ENCODE measurements around the gene TMEM266.

The TMEM266 gene

DNA sequence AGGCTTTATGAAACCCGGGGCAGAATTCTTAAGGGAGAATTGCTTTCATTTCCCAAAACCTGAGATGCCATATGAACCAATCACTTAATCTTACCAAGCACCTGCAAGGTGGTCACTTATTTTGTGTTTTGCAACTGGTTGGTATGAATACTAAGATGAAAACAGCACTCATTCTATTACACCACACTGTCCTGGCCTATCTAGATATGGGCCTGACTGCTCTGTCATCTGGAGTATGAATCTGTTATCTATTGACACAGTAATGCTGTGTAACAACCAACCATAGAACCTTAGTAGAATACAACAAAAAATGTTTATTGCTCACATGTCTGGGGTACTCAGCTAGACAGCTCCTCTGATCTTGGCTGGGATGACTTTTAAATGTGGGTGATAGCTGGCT, 74.8 kb downstream of the TMEM266 start:
- DNase-seq (ENCODE audit: extremely low spot score) = no peak
- CTCF ChIA-PET = interaction anchor here (1.0 to 7.3 kb wide), 3 partner anchors 10 to 332 kb away, joined by 3 to 164 read pairs (median 3); no protein-coding TSS in a partner anchor
- TF ChIP-seq, protein P1, sequence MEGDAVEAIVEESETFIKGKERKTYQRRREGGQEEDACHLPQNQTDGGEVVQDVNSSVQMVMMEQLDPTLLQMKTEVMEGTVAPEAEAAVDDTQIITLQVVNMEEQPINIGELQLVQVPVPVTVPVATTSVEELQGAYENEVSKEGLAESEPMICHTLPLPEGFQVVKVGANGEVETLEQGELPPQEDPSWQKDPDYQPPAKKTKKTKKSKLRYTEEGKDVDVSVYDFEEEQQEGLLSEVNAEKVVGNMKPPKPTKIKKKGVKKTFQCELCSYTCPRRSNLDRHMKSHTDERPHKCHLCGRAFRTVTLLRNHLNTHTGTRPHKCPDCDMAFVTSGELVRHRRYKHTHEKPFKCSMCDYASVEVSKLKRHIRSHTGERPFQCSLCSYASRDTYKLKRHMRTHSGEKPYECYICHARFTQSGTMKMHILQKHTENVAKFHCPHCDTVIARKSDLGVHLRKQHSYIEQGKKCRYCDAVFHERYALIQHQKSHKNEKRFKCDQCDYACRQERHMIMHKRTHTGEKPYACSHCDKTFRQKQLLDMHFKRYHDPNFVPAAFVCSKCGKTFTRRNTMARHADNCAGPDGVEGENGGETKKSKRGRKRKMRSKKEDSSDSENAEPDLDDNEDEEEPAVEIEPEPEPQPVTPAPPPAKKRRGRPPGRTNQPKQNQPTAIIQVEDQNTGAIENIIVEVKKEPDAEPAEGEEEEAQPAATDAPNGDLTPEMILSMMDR (IDR thresholded peaks at IDR 0.05; ENCODE audit: control extremely low read depth, extremely low read depth, low read depth, missing control alignments) = no peak
- POLR2A ChIA-PET = no interaction called here

DNA sequence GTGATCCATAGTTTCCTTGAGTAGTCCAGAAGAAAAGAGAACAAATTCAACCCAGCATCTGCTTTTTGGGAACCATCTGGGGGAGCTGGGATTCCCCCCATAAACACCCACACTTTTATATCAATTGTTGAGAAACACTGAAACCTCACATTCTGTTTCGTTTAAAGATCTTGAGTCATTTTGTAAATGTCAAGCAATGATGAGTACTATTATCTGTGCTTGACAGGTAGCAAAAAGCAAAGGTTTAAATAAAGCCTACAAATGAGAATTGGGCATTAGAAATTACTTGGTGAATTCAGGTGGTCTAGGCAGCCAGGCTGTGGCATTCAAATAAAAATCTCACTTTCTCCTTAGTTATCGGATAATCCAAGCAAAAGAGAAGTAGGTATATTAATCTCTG, 75.7 kb downstream of the TMEM266 start:
- ChIA-PET POLR2A (no interaction called here), CTCF (interaction anchor here (0.9 to 7.3 kb wide), 5 partner anchors 9 to 79 kb away, joined by 3 to 164 read pairs (median 4); partner anchors contain the start of gene TMEM266)
- TF ChIP-seq, protein P1 (IDR thresholded peaks at IDR 0.05; ENCODE audit: control extremely low read depth, extremely low read depth, low read depth, missing control alignments) = no peak
- DNase-seq (ENCODE audit: extremely low spot score) = no peak

DNA sequence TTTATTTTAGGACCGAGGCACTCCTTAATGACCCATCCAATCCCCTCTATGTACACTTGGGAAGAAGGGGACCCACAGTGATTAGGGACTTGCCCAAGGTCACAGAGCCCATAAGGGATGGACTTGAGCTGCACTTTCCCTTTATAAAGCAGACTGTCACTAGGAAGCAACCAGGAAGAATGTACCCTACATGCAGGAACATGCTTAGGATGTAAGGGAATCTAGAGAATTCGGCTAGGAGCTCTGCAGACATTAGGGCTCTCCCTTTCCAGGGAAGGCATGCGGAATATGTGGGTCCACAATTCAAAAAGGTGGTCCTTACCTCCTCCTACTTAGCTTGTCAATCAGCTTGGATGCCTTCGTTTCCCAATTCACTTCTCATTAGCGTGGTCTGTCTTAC, 78.7 kb downstream of the TMEM266 start:
- TF ChIP-seq, protein P1 (IDR thresholded peaks at IDR 0.05; ENCODE audit: control extremely low read depth, extremely low read depth, low read depth, missing control alignments) = no peak
- POLR2A ChIA-PET = no interaction called here
- DNase-seq (ENCODE audit: extremely low spot score) = no peak
- CTCF ChIA-PET = interaction anchor here (0.8 to 14.9 kb wide), 16 partner anchors 9 to 410 kb away, joined by 3 to 292 read pairs (median 8); partner anchors contain the start of gene TMEM266

DNA sequence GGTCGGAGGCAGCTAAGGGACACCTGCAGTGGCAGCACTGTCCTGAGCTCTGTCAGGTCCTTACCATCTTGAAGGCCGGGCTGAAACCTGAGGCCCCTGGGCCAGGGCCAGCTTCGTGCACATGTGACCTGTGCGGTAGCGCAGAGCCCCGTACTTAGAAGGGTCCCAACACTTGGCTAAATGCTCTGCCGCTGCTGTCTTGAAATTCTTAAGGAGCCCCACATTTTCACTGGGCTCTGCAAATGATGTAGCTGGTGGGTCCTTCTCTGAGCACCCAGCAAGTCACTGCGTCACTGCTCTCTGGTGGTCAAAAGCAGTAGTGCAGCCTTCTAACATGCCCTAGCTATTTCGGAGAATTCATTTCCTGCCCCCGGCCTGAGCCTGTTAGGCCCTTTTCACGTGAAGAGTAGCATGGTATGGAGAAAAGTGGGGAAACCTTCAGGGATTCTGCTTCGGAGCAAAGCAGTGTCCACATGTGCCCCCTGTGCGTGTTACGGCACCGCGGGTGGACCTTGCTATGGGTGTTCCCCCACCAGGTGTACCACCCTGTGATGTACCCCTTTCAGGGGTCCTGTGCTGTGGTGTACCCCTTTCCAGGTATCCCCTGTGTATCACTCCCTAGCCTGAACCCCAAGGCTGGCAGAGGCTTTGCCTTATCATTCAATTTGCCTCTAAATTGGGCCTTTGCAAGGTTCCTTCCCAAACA, 79.7 kb downstream of the TMEM266 start:
- CTCF ChIA-PET = interaction anchor here (0.6 to 14.9 kb wide), 36 partner anchors 11 to 453 kb away, joined by 3 to 292 read pairs (median 4); partner anchors contain the start of gene TMEM266
- POLR2A ChIA-PET = no interaction called here
- DNase-seq (ENCODE audit: extremely low spot score) = peak; percentile 86
- TF ChIP-seq, protein P1 (IDR thresholded peaks at IDR 0.05; ENCODE audit: control extremely low read depth, extremely low read depth, low read depth, missing control alignments) = peak; percentile 91

DNA sequence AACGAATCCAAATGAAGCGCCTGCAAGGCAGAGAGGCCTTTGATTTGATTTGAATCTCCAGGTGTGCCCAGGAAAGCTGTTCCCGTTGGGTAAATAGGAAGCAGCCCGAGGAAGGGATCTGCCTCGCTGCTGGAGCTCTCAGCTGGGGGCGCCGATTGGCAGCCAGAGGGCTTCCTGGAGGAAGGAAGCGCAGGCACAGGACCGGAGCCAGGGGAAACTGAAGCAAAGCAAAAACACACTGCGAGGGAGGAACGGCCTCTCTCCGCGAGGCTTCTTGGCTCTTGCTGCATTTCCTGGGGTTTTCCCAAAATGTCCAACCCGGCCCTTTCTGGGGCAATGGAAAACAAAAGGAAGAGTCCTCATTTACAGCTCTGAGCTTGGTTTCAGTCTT, 80.3 kb downstream of the TMEM266 start:
- ChIA-PET POLR2A (no interaction called here), CTCF (interaction anchor here (0.6 to 14.9 kb wide), 28 partner anchors 11 to 454 kb away, joined by 3 to 292 read pairs (median 4); partner anchors contain the start of gene TMEM266)
- TF ChIP-seq, protein P1 (IDR thresholded peaks at IDR 0.05; ENCODE audit: control extremely low read depth, extremely low read depth, low read depth, missing control alignments) = no peak
- no peak for DNase-seq (ENCODE audit: extremely low spot score)

DNA sequence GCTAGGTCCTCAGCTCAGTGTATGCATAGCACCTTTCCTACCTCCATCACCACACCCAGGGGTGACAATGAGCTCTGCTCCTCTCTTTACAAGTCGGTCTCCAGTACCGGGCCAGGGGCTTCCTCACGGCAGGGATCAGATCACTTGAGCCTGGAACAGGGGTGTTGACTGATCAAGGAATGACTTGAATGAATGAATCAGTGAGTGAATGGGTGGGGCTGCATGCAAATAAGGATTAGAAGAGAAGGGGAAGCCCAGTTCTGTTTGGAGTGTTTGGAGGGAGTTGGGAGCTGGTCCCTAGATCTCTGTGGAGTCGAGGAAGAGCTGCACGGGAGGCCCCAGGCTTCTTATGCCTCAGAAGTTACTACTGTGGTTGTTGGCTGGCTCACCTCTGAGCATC, 87.0 kb downstream of the TMEM266 start:
- CTCF ChIA-PET = interaction anchor here (1.2 to 14.9 kb wide), 9 partner anchors 9 to 419 kb away, joined by 3 to 292 read pairs (median 8); partner anchors contain the start of gene TMEM266
- POLR2A ChIA-PET = no interaction called here
- no peak for DNase-seq (ENCODE audit: extremely low spot score)
- TF ChIP-seq, protein P1 (IDR thresholded peaks at IDR 0.05; ENCODE audit: control extremely low read depth, extremely low read depth, low read depth, missing control alignments) = no peak
